SK-N-SH (cell line): Measurements from ENCODE around the gene ZNF768.

Source experiments
- CTCF ChIP-seq: fragments of 200-600 bp; sonication (generic); IDR thresholded peaks from 2 replicates; pipeline ENCODE4 v1.6.1; 2017; ENCODE audit warnings: antibody characterized with exemption, mild to moderate bottlenecking, moderate library complexity
- EP300 ChIP-seq, 2 experiments: IDR thresholded peaks; 2 replicates each; pipeline versions ENCODE4 v1.4.0 to v1.6.1; 2012; ENCODE audit warnings: borderline replicate concordance in 1 of 2, low read depth in 1 of 2, low read length in 1 of 2
- IRF3 ChIP-seq: fragments of 150-350 bp; IDR thresholded peaks from 2 replicates; pipeline ENCODE4 v1.6.1; 2016; ENCODE audit warnings: mild to moderate bottlenecking, low read depth, low read length
- NFIC ChIP-seq: IDR thresholded peaks from 2 replicates; pipeline ENCODE4 v1.4.0; 2012; ENCODE audit warnings: borderline replicate concordance
- PBX3 ChIP-seq: IDR thresholded peaks from 2 replicates; pipeline ENCODE4; 2012
- POLR2AphosphoS5 ChIP-seq: IDR thresholded peaks from 2 replicates; pipeline ENCODE4 v1.6.1; 2012; ENCODE audit warnings: low read depth, low read length
- RFX5 ChIP-seq: IDR thresholded peaks from 2 replicates; pipeline ENCODE4 v1.6.1; 2012; ENCODE audit warnings: mild to moderate bottlenecking, improper control_type of control experiment, low read length
- SMC3 ChIP-seq: IDR thresholded peaks from 2 replicates; pipeline ENCODE4 v1.6.1; 2012; ENCODE audit warnings: low read depth, low read length, improper control_type of control experiment
- TAF1 ChIP-seq: IDR thresholded peaks from 2 replicates; pipeline ENCODE4 v1.6.1; 2012; ENCODE audit warnings: low read depth, mild to moderate bottlenecking, low read length, moderate library complexity, borderline replicate concordance
- TCF12 ChIP-seq: IDR thresholded peaks from 2 replicates; pipeline ENCODE4 v1.4.0; 2012
- YY1 ChIP-seq: IDR thresholded peaks from 2 replicates; pipeline ENCODE4 v1.4.0; 2012; ENCODE audit warnings: low read depth, mild to moderate bottlenecking

GRCh38 chr16:30533748-30534367 is 7.5 kb upstream of the ZNF768 start:
- no peak for TF ChIP-seq CTCF
- no peak for TF ChIP-seq YY1
- TF ChIP-seq RFX5, result no peak
- no peak for TF ChIP-seq POLR2AphosphoS5
- TF ChIP-seq PBX3, result no peak
- TF ChIP-seq IRF3, result no peak
- TF ChIP-seq NFIC, result no peak
- TF ChIP-seq SMC3, result no peak
- no peak for TF ChIP-seq TAF1
- no peak for TF ChIP-seq TCF12
- TF ChIP-seq EP300 (IDR thresholded peaks at IDR 0.05; ENCODE audit: borderline replicate concordance in 1 of 2, low read depth in 1 of 2, low read length in 1 of 2), result no peak
